NB4 (cell line): ENCODE results near the gene FNTB.

Source experiments
- POLR2A ChIP-seq: IDR thresholded peaks from 2 replicates; pipeline ENCODE4 v1.6.1; 2011; ENCODE audit warnings: mild to moderate bottlenecking; ENCODE audit not compliant: insufficient read length; ENCODE audit errors: extremely low read depth
- TF ChIP-seq, protein P1 (sequence below): IDR thresholded peaks from one replicate; pipeline ENCODE4 v1.5.1; 2012; ENCODE audit warnings: low read depth, low read length
- TF ChIP-seq, protein P2 (sequence below): IDR thresholded peaks from 2 replicates; pipeline ENCODE4 v1.6.1; 2011; ENCODE audit warnings: low read depth, low read length

DNA sequence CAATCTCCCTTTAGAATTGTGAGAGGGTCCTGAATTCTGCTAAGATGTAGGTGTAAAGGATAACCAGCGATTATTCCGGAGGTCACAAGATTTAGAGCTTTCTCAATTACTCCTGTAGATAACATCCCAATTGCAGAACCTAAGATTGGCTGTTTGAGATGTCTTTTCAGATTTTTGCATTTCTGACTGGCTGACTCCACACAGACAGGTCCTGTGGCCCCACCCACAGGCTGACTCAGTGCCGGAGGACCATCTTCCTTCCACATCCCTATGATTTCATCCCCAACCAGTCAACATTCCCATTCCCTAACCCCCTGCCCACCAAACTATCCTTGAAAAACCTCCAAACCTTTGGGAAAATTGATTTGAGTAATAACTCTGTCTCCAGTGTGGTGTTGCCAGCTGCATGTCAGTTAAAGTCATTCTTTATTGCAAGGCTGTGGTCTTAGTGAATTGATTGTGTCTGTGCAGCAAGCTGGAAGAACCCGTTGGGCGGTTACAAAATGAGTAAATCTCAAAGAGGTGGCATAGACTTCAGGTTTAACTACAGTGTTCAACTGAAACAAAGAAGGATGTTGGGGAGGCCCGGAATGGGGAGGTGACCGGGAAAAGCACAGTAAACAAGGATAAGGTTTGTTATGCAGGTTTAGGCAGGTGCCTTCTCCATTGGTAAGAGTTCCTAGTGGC, 10.6 kb downstream of the FNTB start:
- TF ChIP-seq, protein P1, sequence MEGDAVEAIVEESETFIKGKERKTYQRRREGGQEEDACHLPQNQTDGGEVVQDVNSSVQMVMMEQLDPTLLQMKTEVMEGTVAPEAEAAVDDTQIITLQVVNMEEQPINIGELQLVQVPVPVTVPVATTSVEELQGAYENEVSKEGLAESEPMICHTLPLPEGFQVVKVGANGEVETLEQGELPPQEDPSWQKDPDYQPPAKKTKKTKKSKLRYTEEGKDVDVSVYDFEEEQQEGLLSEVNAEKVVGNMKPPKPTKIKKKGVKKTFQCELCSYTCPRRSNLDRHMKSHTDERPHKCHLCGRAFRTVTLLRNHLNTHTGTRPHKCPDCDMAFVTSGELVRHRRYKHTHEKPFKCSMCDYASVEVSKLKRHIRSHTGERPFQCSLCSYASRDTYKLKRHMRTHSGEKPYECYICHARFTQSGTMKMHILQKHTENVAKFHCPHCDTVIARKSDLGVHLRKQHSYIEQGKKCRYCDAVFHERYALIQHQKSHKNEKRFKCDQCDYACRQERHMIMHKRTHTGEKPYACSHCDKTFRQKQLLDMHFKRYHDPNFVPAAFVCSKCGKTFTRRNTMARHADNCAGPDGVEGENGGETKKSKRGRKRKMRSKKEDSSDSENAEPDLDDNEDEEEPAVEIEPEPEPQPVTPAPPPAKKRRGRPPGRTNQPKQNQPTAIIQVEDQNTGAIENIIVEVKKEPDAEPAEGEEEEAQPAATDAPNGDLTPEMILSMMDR: no peak
- no peak for TF ChIP-seq POLR2A
- TF ChIP-seq, protein P2, sequence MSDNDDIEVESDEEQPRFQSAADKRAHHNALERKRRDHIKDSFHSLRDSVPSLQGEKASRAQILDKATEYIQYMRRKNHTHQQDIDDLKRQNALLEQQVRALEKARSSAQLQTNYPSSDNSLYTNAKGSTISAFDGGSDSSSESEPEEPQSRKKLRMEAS: no peak
